ENCODE measurements around the gene ROM1. TPM values are rescaled to one million over a fixed set of nuclear protein-coding genes. Genes with fewer than 3 reads are reported as not detected.

Gene ROM1
- total RNA-seq, 1 donor from 2014 or later = 0.86 TPM

- Mint-ChIP-seq H3K9me3 (ENCODE audit: low read depth) (no peaks in the 10 kb centered on the region), H3K36me3 (ENCODE audit: insufficient read depth) (peaks cover 8% of the 10 kb centered on the region), H3K4me3 (ENCODE audit: low read depth) (peak within 1 kb of the TSS; percentile 93), H3K27me3 (no peaks in the 10 kb centered on the region), H3K4me1 (ENCODE audit: low read depth) (peaks cover 13% of the 10 kb centered on the region), H3K27ac (peak within 1 kb of the TSS; percentile 98)
- peak; percentile 97 for DNase-seq (ENCODE audit: low spot score, unreplicated experiment)
- TF ChIP-seq CTCF (IDR thresholded peaks at IDR 0.05; ENCODE audit: unreplicated experiment) = peak; percentile 11
Observed at GRCh38 chr11:62621567-62622470, 8.8 kb downstream of the ROM1 start, which contains the start of gene B3GAT3. Gene B3GAT3 (minus strand): TSS chr11:62621986. CDS start chr11:62621947, 39 bp downstream.

GRCh38 chr11:62622476-62623089 is 9.5 kb downstream of the ROM1 start:
- peaks cover 12% of the 10 kb centered on the region for H3K36me3 Mint-ChIP-seq (ENCODE audit: insufficient read depth)
- peak overlapping the region; percentile 93 for H3K4me3 Mint-ChIP-seq (ENCODE audit: low read depth)
- peaks cover 13% of the 10 kb centered on the region for H3K4me1 Mint-ChIP-seq (ENCODE audit: low read depth)
- H3K27ac Mint-ChIP-seq = peak overlapping the region; percentile 98
- TF ChIP-seq CTCF (IDR thresholded peaks at IDR 0.05; ENCODE audit: unreplicated experiment) = no peak
- DNase-seq (ENCODE audit: low spot score, unreplicated experiment) = no peak
- H3K27me3 Mint-ChIP-seq = no peaks in the 10 kb centered on the region
- H3K9me3 Mint-ChIP-seq (ENCODE audit: low read depth) = no peaks in the 10 kb centered on the region

- peaks cover 30% of the 10 kb centered on the region for H3K36me3 Mint-ChIP-seq (ENCODE audit: insufficient read depth)
Observed at GRCh38 chr11:62627713-62628112, 14.7 kb downstream of the ROM1 start.

GRCh38 chr11:62632492-62632891 is 19.4 kb downstream of the ROM1 start:
- Mint-ChIP-seq H3K27ac (peak overlapping the region; percentile 86), H3K9me3 (ENCODE audit: low read depth) (no peaks in the 10 kb centered on the region), H3K4me1 (ENCODE audit: low read depth) (no peaks in the 10 kb centered on the region), H3K27me3 (no peaks in the 10 kb centered on the region), H3K36me3 (ENCODE audit: insufficient read depth) (peaks cover 36% of the 10 kb centered on the region), H3K4me3 (ENCODE audit: low read depth) (no peak overlapping the region)
- TF ChIP-seq CTCF (IDR thresholded peaks at IDR 0.05; ENCODE audit: unreplicated experiment) = no peak
- DNase-seq (ENCODE audit: low spot score, unreplicated experiment) = no peak

More at GRCh38 chr11:62627713-62628112, 14.7 kb downstream of the ROM1 start:
- no peaks in the 10 kb centered on the region for H3K4me1 Mint-ChIP-seq (ENCODE audit: low read depth)
- H3K27me3 Mint-ChIP-seq = no peaks in the 10 kb centered on the region
- peak overlapping the region; percentile 36 for H3K27ac Mint-ChIP-seq
- TF ChIP-seq CTCF (IDR thresholded peaks at IDR 0.05; ENCODE audit: unreplicated experiment) = no peak
- DNase-seq (ENCODE audit: low spot score, unreplicated experiment) = no peak
- H3K4me3 Mint-ChIP-seq (ENCODE audit: low read depth) = no peak overlapping the region
- no peaks in the 10 kb centered on the region for H3K9me3 Mint-ChIP-seq (ENCODE audit: low read depth)

- H3K4me3 Mint-ChIP-seq (ENCODE audit: low read depth) = peak overlapping the region; percentile 35
- no peak for DNase-seq (ENCODE audit: low spot score, unreplicated experiment)
- TF ChIP-seq CTCF (IDR thresholded peaks at IDR 0.05; ENCODE audit: unreplicated experiment) = no peak
- peaks cover 7% of the 10 kb centered on the region for H3K36me3 Mint-ChIP-seq (ENCODE audit: insufficient read depth)
- H3K27me3 Mint-ChIP-seq = no peaks in the 10 kb centered on the region
- H3K9me3 Mint-ChIP-seq (ENCODE audit: low read depth) = no peaks in the 10 kb centered on the region
- no peak overlapping the region for H3K27ac Mint-ChIP-seq
- H3K4me1 Mint-ChIP-seq (ENCODE audit: low read depth) = peaks cover 15% of the 10 kb centered on the region
Observed at GRCh38 chr11:62644220-62644619, 31.2 kb downstream of the ROM1 start.

Data from progenitor cell of endocrine pancreas (in vitro differentiated cells).